OCI-LY7 (cell line): ENCODE data around the gene FBXW7. TPM values are rescaled to one million over a fixed set of nuclear protein-coding genes. Genes with fewer than 3 reads are reported as not detected.

Experiments
- BruUV-seq: library from RNA; stranded (reverse); fragments of 400-500 nt; replicated peaks from 2 replicates; lab custom pipeline; 2021; lab: Mats Ljungman, UMichigan
- CTCF ChIA-PET: fragments of 300-600 bp; sonication (Branson Sonifier 250); formaldehyde crosslinking; loops from one replicate; lab custom pipeline; 2022; ENCODE audit warnings: antibody characterized with exemption; ENCODE audit not compliant: unreplicated experiment; lab: Charles Lee
- POLR2A ChIA-PET: fragments of 300-600 bp; sonication (Branson Sonifier 250); formaldehyde crosslinking; loops from one replicate; lab custom pipeline; 2022; ENCODE audit warnings: antibody characterized with exemption; lab: Charles Lee
- DNase-seq: peaks from one replicate; pipeline ENCODE4 v3.0.0-alpha.2; 2015; ENCODE audit warnings: low spot score
- H2AFZ ChIP-seq: fragments of 200-600 bp; sonication (generic), shearing (Covaris generic); 2 replicates; pipeline ENCODE4 v1.6.1; 2014; ENCODE audit warnings: mild to moderate bottlenecking, antibody characterized with exemption, low read length, moderate library complexity
- H3K27ac ChIP-seq: fragments of 200-600 bp; sonication (generic); 2 replicates; pipeline ENCODE4 v1.5.1; 2014; ENCODE audit warnings: mixed run types, low read depth, mild to moderate bottlenecking, moderate library complexity, low read length, inconsistent platforms; ENCODE audit not compliant: poor library complexity, severe bottlenecking
- H3K36me3 ChIP-seq: fragments of 200-600 bp; sonication (generic); 2 replicates; pipeline ENCODE4 v1.6.1; 2014; ENCODE audit warnings: mild to moderate bottlenecking, antibody characterized with exemption, low read length, moderate library complexity, mixed read lengths; ENCODE audit not compliant: insufficient read depth
- H3K4me1 ChIP-seq: fragments of 200-600 bp; sonication (generic); 2 replicates; pipeline ENCODE4 v1.5.1; 2014; ENCODE audit warnings: mild to moderate bottlenecking, low read length; ENCODE audit not compliant: insufficient read depth, poor library complexity, severe bottlenecking
- H3K4me2 ChIP-seq: fragments of 200-600 bp; sonication (generic); 2 replicates; pipeline ENCODE4 v1.6.1; 2014; ENCODE audit warnings: mild to moderate bottlenecking, low read length
- H3K4me3 ChIP-seq: fragments of 200-600 bp; sonication (generic); 2 replicates; pipeline ENCODE4 v1.5.1; 2014; ENCODE audit warnings: mild to moderate bottlenecking, low read depth, low read length; ENCODE audit not compliant: poor library complexity, severe bottlenecking
- H3K79me2 ChIP-seq: fragments of 200-600 bp; sonication (generic); 2 replicates; pipeline ENCODE4 v1.6.1; 2016; ENCODE audit warnings: low read depth, mild to moderate bottlenecking, low read length, moderate library complexity, mixed read lengths; ENCODE audit not compliant: insufficient read depth
- H3K9me2 ChIP-seq: fragments of 200-600 bp; sonication (generic); 2 replicates; pipeline ENCODE4 v1.6.1; 2016; ENCODE audit warnings: mild to moderate bottlenecking, low read length, mixed read lengths; ENCODE audit not compliant: insufficient read depth
- H3K9me3 ChIP-seq: fragments of 200-600 bp; sonication (generic); 2 replicates; pipeline ENCODE4 v1.6.1; 2014; ENCODE audit warnings: mild to moderate bottlenecking, mixed run types, low read length, mixed read lengths
- H4K20me1 ChIP-seq: fragments of 200-600 bp; sonication (generic); 2 replicates; pipeline ENCODE4 v1.6.1; 2014; ENCODE audit warnings: mild to moderate bottlenecking, antibody characterized with exemption, low read length, moderate library complexity, mixed read lengths; ENCODE audit not compliant: insufficient read depth
- CTCF ChIP-seq: fragments of 200-600 bp; sonication (generic); conservative IDR thresholded peaks from 2 replicates; pipeline ENCODE4 v1.5.1; 2014; ENCODE audit warnings: mild to moderate bottlenecking, antibody characterized with exemption, low read length, moderate library complexity, mixed read lengths
- EZH2phosphoT487 ChIP-seq: fragments of 200-600 bp; sonication (generic); IDR thresholded peaks from 2 replicates; pipeline ENCODE4 v1.6.1; 2018; ENCODE audit warnings: low read depth, borderline replicate concordance, mild to moderate bottlenecking, mixed run types, antibody characterized with exemption, low read length, moderate library complexity, mixed read lengths
- intact Hi-C: fragments of 100-400 bp; cut with micrococcal nuclease; formaldehyde crosslinking; loops from one replicate; pipeline ENCODE4 v1.10.0; 2022; ENCODE audit not compliant: unreplicated experiment
- total RNA-seq, 2 experiments: library from RNA; depleted of rRNA in 1 of 2; stranded (reverse); fragments of >200 nt in 1 of 2; shearing (Covaris generic) in 1 of 2; gene quantifications; 2 replicates each; pipeline ENCODE4 v1.2.3, GENCODE V29; 2014 to 2022

The FBXW7 gene
- total RNA-seq, 2 experiments from 2014 or later: 58.8 to 102 TPM

- Histone ChIP-seq H3K36me3 (peaks cover 27% of the 10 kb centered on the region), H3K9me2 (no peaks in the 10 kb centered on the region), H3K4me1 (no peaks in the 10 kb centered on the region), H2AFZ (no peak overlapping the region), H3K79me2 (no peaks in the 10 kb centered on the region), H3K4me3 (no peak overlapping the region), H3K4me2 (no peak overlapping the region), H3K27ac (no peak overlapping the region), H4K20me1 (no peaks in the 10 kb centered on the region), H3K9me3 (no peaks in the 10 kb centered on the region)
- POLR2A ChIA-PET: interaction anchor here (0.6 to 1.2 kb wide), 3 partner anchors 25 to 885 kb away, joined by 3 to 6 read pairs (median 4); no protein-coding TSS in a partner anchor
- no TSS peak for BruUV-seq
- intact Hi-C loops: no loop called here
- DNase-seq: no peak
- no peak for TF ChIP-seq EZH2phosphoT487
- TF ChIP-seq CTCF: no peak
- CTCF ChIA-PET: no interaction called here
Observed at GRCh38 chr4:152340818-152341217, 195.1 kb downstream of the FBXW7 start.

DNA sequence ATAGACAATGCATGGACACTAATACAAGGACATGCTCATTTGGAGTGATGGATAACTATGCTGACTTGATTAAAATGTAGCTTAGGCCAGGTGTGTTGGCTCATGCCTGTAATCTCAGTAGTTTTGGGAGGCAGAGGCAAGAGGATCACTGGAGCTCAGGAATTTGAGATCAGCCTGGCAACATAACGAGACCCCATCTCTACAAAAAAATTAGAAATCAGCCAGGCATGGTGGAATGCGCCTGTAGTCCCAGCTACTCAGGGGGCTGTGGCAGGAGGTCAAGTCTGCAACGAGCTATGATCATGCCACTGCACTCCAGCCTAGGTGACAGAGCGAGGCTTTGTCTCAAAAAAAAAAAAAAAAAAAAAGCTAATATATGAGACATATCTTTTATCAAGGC lies 196.3 kb downstream of the FBXW7 start:
- Histone ChIP-seq H3K4me3 (no peak overlapping the region), H3K79me2 (no peaks in the 10 kb centered on the region), H3K36me3 (peaks cover 19% of the 10 kb centered on the region), H3K27ac (no peak overlapping the region), H4K20me1 (no peaks in the 10 kb centered on the region), H3K4me1 (no peaks in the 10 kb centered on the region), H3K4me2 (no peak overlapping the region), H3K9me3 (no peaks in the 10 kb centered on the region), H3K9me2 (no peaks in the 10 kb centered on the region), H2AFZ (no peak overlapping the region)
- intact Hi-C loops: no loop called here
- no peak for DNase-seq
- POLR2A ChIA-PET: interaction anchor here (0.6 to 1.2 kb wide), 6 partner anchors 11 to 1539 kb away, joined by 3 to 5 read pairs (median 4); no protein-coding TSS in a partner anchor
- BruUV-seq: no TSS peak
- TF ChIP-seq CTCF: no peak
- no peak for TF ChIP-seq EZH2phosphoT487
- CTCF ChIA-PET: no interaction called here

DNA sequence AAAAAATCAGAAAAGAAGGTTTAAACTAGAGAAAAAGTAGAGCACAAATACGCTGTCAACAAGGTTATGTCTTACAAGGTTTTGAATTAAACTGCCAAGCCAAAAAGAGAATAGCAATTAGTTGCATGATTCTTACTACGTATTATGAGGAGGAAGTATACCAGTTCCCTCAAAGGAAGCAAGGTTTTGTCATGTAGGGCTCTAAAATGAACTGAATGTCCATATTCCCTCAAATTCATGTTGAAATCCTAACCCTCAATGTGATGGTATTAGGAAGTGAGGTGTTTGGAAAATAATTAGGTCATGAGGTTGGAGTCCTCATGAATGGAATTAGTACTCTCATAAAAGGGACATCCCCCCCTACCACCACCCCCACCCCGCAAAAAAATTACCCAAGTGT lies 201.0 kb downstream of the FBXW7 start:
- Histone ChIP-seq H3K4me3 (no peak overlapping the region), H4K20me1 (no peaks in the 10 kb centered on the region), H3K4me1 (no peaks in the 10 kb centered on the region), H3K9me3 (no peaks in the 10 kb centered on the region), H3K36me3 (peaks cover 31% of the 10 kb centered on the region), H2AFZ (no peak overlapping the region), H3K27ac (no peak overlapping the region), H3K79me2 (no peaks in the 10 kb centered on the region), H3K4me2 (no peak overlapping the region), H3K9me2 (no peaks in the 10 kb centered on the region)
- no TSS peak for BruUV-seq
- intact Hi-C loops: no loop called here
- CTCF ChIA-PET: no interaction called here
- DNase-seq: no peak
- POLR2A ChIA-PET: no interaction called here
- TF ChIP-seq EZH2phosphoT487 (no peak), CTCF (no peak)
